ENCODE results near the gene TDRD5. TPM values are rescaled to one million over a fixed set of nuclear protein-coding genes. Genes with fewer than 3 reads are reported as not detected.

The TDRD5 gene
- total RNA-seq, 4 donors from 2014 or later = 0.16 to 1.5 (median 1.0) TPM

GRCh38 chr1:179599623-179600249 is 8.1 kb downstream of the TDRD5 start:
- TF ChIP-seq CTCF (IDR thresholded peaks at IDR 0.05; ENCODE audit: low read depth) = no peak

GRCh38 chr1:179601093-179601492 is 9.5 kb downstream of the TDRD5 start:
- no peak for TF ChIP-seq CTCF (IDR thresholded peaks at IDR 0.05; ENCODE audit: low read depth)

- no peak for TF ChIP-seq CTCF (IDR thresholded peaks at IDR 0.05; ENCODE audit: low read depth)
Observed at GRCh38 chr1:179612361-179612760, 20.7 kb downstream of the TDRD5 start.

- TF ChIP-seq CTCF (IDR thresholded peaks at IDR 0.05; ENCODE audit: low read depth) = no peak
Observed at GRCh38 chr1:179630719-179631118, 39.1 kb downstream of the TDRD5 start.

GRCh38 chr1:179632868-179633267 is 41.2 kb downstream of the TDRD5 start:
- TF ChIP-seq CTCF (IDR thresholded peaks at IDR 0.05; ENCODE audit: low read depth) = no peak

- TF ChIP-seq CTCF (IDR thresholded peaks at IDR 0.05; ENCODE audit: low read depth) = no peak
Observed at GRCh38 chr1:179637211-179637860, 45.7 kb downstream of the TDRD5 start.

GRCh38 chr1:179661018-179661417 is 69.4 kb downstream of the TDRD5 start:
- no peak for TF ChIP-seq CTCF (IDR thresholded peaks at IDR 0.05; ENCODE audit: low read depth)
